ENCODE data around the gene GNAL.
A peak's percentile ranks its signal among the peaks of the same experiment; 100 is the strongest.
"Not testable (repeated sequence)": the region's sequence is repeated elsewhere in the genome, so short reads cannot be mapped to it uniquely, and the experiment has no call there.

Gene GNAL

GRCh38 chr18:11902522-11903292 lies 213.6 kb downstream of the GNAL start:
- no peak for DNase-seq (ENCODE audit: low read depth in 1 of 2, low spot score in 1 of 2)

- no peak for DNase-seq (ENCODE audit: low read depth in 1 of 2, low spot score in 1 of 2)
Measured at GRCh38 chr18:11905613-11906012, 216.5 kb downstream of the GNAL start.

GRCh38 chr18:11906176-11906575 lies 217.1 kb downstream of the GNAL start:
- no peak for DNase-seq (ENCODE audit: low read depth in 1 of 2, low spot score in 1 of 2)

GRCh38 chr18:11906926-11907874 lies 218.1 kb downstream of the GNAL start:
- no peak for DNase-seq (ENCODE audit: low read depth in 1 of 2, low spot score in 1 of 2)

- DNase-seq (ENCODE audit: low read depth in 1 of 2, low spot score in 1 of 2): peak; percentile 69 to 81
Measured at GRCh38 chr18:11908182-11909060, 219.4 kb downstream of the GNAL start, which contains the start of gene MPPE1. Gene MPPE1, minus strand, starts transcription at chr18:11908317. Its CDS starts 11,053 bp downstream, at chr18:11897264.

- DNase-seq (ENCODE audit: low read depth in 1 of 2, low spot score in 1 of 2): no peak
Measured at GRCh38 chr18:11909061-11909455, 220.0 kb downstream of the GNAL start.

- DNase-seq (ENCODE audit: low read depth in 1 of 2, low spot score in 1 of 2): no peak
Measured at GRCh38 chr18:11909591-11910026, 220.5 kb downstream of the GNAL start.

GRCh38 chr18:11916880-11917279 lies 227.8 kb downstream of the GNAL start:
- DNase-seq (ENCODE audit: low read depth in 1 of 2, low spot score in 1 of 2): not testable (repeated sequence)

GRCh38 chr18:11919522-11919921 lies 230.5 kb downstream of the GNAL start:
- DNase-seq (ENCODE audit: low read depth in 1 of 2, low spot score in 1 of 2): not testable (repeated sequence)

GRCh38 chr18:11923450-11923849 lies 234.4 kb downstream of the GNAL start:
- no peak for DNase-seq (ENCODE audit: low read depth in 1 of 2, low spot score in 1 of 2)

GRCh38 chr18:11925800-11926481 lies 236.9 kb downstream of the GNAL start:
- DNase-seq (ENCODE audit: low read depth in 1 of 2, low spot score in 1 of 2): no peak

GRCh38 chr18:11927497-11927896 lies 238.4 kb downstream of the GNAL start:
- no peak for DNase-seq (ENCODE audit: low read depth in 1 of 2, low spot score in 1 of 2)

- DNase-seq (ENCODE audit: low read depth in 1 of 2, low spot score in 1 of 2): no peak
Measured at GRCh38 chr18:11932393-11932792, 243.3 kb downstream of the GNAL start.

All from stimulated activated CD4-positive, alpha-beta T cell treated with anti-CD3 and anti-CD28 coated beads, Interleukin-15, amount 100 ng/mL, for 1 hour (primary cell).